GM19025 (cell line): ENCODE data around the gene SCARB1.

Source experiments
- ATAC-seq: cut with Tn5 transposase; IDR thresholded peaks from one replicate; pipeline ENCODE4 v1.9.1; 2021; ENCODE audit warnings: mild to moderate bottlenecking, low read depth, moderate library complexity; ENCODE audit not compliant: unreplicated experiment

SCARB1 gene

DNA sequence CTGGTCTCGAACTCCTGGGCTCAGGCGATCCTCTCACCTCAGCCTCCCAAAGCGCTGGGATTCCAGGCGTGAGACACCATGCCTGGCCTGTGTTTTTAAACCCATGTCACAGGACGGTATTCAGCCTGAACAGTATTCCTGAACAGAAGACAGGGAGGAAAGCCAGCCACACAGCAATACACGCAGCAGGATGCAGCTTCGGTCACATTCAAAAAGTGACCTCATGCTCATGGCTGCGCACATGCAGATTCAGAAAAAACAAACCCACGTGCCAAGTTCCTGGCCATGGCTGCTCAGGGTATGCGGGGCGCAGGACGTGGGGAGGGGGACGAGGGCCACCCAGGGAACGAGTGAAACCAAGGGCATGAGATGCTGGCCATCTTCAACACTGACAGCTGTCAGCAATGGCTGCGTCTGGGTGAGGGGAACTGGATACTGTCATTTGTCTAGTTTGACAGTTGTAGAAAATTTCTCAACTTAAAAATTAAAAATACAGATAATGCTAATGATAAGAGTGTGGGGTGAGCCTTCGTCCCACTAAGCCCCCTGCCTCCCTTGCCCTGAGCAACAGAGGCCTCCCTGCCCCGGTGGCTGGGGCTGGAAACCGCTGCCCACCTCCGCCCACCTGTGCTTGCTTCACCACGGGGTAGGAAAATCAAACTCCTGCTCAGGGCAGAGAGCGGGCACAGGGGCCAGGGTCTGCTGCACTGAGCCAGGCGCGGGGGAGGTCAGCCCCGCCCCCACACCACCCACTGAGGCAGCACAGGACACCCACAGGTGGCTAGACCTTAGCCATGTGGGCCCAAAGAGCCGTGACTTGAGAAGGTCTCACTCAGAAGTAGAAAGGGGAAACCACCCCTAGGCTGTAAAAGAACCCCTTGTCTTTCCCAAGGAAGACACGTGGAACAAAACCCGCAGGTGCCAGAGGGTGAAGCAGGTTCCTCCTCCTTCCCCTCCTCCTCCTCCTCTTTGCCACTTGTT is 84.2 kb downstream of the SCARB1 start:
- ATAC-seq: no peak

DNA sequence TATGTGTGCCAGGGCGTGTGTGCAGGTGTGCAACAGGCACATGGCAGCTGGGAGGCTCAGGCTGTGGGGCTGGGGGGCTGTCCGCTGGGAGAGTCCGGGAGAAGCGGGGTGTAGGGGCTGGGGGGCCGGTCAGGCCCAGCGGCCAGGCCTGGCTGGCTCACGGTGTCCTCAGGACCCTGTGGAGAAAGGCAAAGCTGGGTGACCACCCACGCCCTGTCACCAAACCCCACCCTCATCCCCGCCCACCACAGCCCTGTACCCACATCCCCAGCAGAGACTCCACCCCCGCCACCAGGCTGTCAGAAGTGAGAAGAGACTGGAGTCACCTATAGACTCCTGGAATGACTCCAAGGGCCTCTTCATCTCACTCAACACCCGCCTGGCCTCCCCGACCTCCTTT is 85.3 kb downstream of the SCARB1 start:
- ATAC-seq: no peak

DNA sequence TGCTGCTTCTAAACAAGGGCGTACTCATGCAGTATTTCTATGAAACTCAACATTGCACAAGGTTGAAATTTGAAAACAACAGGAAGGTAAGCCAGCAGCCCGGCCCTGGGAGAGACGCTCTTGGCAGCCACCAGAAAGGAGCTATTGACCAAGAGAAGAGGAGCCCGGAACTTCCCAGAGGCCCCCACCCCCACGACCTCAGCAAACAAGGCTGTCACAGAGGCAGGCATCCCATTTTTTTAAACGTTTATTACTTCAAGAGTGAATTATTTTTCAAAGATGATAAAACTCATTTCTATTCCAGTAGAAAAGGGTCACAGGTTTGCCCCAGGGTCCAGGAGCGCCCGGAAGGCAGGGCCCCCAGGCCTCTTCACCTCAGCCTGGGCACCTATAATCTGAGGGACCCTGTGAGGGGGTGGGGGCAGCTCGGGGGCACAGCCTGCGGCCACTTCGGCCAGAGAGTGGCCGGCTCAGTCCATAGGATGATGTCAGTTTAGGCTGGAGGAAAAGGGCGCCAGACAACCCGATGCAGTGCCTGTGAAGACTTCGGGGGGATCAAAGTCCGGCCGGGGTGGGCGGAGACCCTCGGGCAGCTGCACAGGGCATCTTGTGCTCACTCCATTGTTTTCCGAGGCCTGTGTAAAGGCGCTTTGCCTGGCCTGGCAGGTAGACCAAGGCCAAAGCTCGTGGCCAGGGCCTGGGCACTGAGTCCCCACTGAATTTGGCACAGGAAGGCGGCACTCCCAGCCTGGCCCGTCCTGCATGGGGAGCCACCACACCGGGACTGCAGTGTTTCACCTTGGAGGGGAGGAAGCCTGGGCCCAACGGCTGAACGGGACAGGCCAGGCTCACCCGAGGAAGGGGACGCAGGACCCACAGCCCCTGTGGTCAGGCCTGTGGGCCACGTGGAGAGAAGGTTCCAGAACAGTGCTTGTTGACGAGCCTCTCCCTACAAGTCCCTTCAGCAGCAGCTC is 86.0 kb downstream of the SCARB1 start:
- ATAC-seq: no peak

DNA sequence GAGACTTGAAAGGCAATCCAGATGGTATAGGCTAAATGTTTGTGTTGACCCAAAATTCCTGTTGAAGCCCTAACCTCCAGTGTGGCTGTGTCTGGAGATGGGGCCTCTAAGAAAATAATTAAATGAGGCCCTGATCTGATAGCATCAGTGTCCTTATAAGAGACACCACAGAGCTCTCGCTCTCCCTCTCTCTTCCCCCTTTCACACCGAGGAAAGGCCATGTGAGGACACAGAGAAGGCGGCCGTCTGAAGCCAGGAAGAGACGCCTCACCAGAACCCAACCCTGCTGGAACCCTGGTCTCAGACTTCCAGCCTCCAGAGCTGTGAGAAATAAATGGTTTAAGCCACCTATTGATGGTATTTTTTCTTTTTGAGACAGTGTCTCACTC is 87.5 kb downstream of the SCARB1 start:
- no peak for ATAC-seq

DNA sequence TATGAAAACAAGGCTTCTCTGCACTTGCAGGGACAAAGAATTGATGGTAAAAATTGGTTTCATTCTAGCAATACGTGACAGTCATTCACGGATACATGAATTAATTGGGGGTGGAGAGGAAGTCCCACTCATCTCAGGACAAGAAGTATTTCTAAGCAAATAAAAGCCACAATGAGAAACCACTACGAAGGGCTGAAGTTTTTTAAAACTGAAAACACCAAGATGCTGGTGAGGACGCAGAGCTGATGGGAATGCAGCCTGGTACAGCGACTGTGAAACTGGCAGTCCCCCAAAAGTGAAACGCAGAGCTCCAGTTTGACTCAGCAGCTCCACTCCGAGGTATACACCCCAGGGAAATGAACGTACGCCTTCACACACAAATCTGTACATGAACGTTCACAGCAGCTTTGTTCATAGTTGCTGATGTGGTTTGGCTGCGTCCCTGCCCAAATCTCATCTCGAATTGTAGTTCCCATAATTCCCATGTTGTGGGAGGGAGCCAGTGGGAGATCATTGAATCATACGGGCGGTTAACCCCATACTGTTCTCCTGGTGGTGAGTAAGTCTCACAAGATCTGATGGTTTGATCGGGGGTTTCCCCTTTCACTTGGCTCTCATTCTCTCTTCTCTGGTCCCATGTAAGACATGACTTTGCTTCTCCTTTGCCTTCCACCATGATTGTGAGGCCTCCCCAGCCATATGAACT is 89.0 kb downstream of the SCARB1 start:
- ATAC-seq: peak; percentile 73

DNA sequence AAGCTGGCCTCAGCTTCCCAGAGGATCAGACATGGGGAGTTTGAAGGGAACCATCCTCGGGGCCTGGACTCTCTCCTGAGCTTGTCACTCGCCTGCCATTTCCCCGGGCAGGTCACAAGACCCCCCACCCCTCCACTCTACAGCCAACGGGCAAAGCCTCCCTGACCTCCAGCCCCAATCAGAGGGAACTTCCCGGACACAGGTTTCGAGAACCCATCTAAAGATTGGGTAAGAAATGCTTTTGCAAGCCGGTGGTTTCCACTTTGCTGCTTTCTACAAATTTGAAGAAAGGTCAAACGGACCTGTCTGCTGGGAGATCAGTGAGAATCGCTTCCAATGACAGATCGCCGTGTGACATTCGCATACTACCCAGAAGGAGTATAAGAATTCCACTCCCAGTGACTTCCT is 89.6 kb downstream of the SCARB1 start:
- ATAC-seq: peak; percentile 21

DNA sequence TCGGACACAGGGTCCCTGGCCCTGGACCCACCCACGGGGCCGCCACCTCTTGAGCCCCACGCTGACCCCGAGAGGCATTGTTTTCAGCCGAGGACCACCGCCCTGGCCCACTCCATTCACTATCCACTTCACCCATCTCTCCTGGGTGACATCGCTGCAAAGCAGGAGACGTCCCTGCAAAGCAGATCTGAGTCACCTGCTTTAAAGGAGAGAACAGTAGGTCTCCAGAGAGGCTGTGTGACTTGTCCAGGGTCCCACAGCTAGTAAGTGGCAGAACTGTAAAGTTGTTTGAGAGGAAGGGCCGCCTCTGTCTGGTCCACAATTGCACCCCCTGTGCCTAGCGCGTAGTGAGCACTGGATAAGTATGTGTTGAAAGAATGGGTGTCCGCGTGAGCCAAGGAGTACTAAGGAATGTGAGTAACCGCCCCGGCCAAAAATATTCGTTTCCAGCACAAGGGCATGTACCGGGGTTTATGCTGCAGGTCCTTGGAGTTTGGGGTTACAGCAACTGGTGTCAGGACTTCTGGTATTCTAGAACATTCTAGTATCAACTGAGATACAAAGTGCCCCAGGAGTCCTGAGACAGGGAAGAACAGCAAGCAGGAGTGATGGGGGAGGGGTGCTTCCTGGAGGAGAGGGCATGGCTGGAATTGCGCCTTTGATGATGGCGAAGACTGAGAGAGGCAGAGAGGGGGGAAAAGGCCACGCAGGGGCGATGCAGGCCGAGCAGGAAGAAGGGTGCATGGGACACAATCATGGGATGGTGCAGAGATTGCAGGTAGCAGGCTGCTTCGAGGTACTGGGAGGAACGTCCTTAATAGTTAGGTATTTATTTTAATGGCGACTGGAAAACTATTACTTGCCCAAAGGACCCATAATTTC is 91.1 kb downstream of the SCARB1 start:
- no peak for ATAC-seq

DNA sequence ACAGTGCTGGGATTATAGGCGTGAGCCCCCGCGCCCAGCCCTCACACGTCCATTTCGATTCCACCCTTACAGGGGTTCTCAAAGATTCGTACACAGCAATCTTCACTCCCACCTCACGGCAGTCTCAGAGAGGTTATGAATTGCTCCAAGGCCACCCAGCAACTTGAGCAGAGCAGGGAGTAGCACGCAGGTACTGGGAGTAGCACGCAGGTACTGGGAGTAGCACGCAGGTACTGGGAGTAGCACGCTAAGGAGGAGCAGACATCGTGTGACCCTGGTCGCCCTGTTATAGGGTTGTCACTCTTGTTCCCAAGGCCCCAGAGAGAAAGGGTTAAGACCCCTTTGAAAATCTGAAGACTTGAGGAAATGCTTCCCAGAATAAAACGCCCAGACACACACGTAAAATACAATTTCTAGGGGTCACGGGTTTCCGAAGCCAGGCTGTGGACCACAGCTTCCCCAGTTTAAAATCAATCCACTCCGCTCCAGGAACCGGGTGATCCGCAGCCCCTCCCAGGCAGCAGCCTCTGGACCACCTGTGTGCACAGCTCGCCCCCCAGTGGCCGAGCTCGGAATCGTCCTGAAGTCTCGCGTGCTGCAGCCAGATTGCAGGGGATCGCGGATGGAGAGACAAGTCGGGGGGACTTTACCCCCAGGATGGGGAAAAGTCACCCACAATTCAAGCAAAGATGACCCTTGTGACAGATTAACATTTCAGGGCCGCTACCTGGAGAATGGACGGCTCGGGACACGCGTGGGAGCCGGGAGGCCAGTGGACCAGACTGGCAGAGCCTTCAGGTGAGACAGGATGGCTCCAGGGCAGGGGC is 92.0 kb downstream of the SCARB1 start:
- ATAC-seq: no peak

DNA sequence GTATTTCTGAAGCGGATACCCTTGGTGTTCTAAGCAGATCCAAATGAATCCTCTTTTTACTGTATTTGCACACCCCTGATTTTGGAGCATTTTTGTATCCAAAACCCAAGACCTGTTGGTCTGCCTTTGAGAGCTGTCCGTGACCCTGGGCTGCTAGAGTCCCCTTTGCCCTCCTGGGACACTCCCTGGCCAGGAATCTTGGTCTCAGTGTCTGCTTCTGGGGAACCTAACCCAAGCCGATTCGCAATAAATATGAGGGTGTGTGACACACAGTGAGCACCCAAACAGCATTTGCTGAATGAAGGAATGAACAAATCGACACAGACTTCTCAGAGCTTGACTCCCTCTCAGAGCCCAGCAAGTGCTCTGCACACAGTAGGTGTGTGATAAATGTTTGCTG is 92.9 kb downstream of the SCARB1 start:
- ATAC-seq: no peak

DNA sequence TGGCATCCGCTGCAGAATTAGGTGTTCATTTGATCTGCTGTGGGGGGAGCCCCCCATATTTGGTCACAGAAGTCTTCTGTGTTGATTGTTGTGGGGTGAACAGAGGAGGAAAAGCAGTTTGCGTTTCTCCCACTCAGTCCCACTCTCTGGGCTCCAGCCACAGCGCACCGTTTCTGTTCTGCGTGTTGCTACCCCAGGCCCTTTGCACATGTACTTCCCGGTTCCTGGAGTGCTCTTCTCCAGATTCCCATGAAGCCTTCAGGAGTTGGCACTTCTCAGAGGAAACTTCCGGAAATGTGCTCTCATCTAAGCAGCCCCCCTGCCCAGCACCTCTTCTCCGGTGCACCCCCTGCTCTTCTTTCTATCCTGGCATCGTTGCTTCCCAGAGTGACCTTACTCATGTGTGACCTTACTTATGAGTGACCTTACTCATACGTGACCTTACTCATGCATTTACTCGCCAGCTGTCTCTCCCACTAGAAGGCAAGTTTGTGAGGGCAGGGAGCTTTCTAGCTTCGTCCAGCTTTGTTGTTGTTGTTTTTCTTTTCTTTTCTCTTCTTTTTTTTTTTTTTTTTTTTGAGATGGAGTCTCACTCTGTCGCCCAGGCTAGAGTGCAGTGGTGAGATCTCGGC is 93.7 kb downstream of the SCARB1 start:
- ATAC-seq: no peak

DNA sequence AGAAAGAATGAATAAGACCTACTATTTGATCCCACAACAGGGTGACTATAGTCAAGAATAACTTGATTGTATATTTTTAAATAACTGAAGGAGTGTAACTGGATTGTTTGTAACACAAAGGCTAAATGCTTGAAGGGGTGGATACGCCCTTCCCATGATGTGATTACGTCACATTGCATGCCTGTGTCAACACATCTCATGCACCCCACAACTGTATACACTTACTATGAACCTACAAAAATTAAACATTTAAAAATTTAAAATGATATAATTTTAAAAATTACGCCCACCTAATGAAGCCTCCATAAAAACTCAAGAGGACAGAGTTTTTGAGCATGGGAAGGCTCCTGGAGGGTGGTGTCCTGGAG is 94.5 kb downstream of the SCARB1 start:
- no peak for ATAC-seq

DNA sequence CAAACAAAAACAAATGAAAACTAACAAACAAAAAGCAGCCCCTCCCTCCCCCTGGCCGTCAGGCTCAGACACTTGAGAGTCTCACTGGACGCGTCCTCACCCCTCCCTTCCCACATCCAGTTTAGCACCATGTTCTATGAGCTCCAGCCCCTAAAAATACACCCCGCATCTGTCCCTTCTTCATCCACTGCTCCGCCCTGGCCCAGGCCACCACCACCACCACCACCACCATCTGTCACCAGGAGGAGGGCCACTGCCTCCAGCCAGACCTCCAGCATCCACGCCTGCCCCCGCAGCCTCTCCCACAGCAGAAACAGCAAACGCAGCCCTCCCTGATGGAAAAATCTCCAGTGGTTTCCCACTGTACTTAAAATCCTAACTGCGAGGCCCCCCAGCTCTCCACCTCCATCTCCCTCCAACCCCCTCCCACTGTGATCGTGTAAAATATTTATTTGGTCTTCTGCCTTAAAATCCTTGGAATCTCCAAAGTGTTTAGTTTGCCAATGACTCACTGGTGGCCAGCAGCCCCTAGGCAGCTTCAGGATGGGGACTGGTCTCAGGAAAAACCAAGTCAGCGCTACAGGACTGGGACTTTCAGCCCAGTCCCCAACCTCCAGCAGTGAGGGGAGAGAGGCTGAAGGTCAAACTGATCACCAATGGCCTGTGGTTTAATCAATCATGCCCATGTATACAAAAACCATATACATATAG is 95.1 kb downstream of the SCARB1 start:
- no peak for ATAC-seq

DNA sequence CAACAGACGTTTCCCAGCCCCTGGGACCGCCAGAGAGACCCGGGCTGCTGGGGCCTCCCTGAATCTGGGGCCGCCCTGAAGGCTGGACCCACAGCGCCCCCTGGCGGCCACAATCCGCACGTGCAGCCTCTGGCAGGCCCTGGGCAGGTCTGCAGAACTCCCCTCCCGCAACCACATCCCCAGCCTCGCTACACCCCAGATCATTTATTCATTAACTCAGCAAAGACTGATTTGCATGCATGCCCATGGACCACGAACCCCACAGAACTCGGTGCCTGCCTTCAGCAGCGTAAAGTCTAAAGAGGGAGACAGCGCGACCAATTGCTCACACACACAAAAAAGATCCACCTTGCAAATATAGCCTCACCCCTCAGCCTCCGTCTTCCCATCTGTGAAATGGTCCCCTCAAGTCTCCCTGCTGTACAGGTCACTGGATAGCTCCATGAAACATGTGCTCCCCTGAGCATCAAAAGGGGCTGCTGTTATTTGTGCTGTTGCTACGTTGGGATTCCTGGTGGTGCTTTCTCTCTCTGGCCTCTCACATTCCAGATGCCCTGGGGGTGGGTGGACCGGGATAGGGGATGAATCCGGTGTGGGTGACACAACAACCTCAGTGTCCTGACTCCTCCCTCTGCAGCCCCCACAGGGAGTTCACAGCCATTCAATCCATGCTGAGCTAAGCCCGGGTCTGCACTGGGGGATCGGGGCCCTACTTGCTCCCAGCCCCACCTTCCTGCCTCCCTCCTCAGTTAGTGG is 96.4 kb downstream of the SCARB1 start:
- ATAC-seq: peak; percentile 77

DNA sequence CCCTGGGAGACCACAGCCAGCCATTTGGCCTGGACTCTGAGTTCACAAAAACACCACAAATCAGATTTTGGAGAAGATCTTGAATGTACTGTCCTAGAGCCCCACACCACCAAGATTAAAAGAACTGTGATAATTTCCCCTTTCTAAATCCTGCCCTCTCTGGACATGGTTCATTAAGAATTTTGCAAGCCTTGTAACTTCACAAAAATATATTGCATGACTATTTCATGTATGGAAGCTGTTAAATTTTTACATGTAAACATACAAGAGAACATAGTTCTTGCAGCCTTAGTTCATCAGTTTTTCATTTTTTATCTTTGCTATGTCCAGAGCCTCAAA is 97.0 kb downstream of the SCARB1 start:
- ATAC-seq: no peak

DNA sequence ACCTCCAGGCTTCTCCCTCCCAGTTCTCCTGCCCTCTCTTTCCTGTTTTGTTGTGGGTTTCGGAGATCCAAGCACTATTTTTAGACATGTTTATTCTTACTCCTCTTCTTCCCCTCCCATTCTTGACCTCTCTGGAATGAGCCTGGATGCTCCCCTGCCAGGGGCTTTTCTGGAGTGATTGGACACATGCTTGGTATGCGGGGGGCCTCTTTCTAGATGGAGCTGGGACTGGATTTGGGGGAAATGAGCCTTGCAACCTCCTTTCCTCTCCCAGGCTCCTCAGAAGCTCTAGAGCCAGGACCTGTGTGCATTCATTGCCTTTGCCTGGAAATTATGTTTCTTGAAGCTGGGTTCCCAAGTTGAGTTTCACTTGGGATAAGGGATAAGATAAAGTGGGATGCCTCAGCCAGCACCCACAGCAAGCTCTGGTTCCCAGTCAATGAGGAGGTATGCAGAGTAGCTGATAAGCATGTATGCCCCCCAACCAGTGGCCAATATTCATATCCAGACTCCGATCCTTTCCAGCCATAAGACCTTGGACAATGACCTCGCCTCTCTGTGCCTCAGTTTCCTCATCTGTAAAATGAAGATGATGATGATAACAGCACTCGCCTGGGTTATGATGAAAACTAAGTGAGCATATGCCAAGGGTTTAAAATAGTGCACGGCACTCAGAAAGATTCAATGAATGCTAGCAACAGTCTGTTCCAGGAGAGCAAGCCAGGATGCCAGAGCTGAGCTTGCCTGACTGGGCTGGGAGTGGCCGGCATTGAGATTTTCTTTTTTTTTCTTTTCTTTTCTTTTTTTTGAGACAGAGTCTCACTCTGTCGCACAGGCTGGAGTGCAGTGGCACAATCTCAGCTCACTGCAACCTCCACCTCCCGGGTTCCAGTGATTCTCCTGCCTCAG is 97.8 kb downstream of the SCARB1 start:
- no peak for ATAC-seq

DNA sequence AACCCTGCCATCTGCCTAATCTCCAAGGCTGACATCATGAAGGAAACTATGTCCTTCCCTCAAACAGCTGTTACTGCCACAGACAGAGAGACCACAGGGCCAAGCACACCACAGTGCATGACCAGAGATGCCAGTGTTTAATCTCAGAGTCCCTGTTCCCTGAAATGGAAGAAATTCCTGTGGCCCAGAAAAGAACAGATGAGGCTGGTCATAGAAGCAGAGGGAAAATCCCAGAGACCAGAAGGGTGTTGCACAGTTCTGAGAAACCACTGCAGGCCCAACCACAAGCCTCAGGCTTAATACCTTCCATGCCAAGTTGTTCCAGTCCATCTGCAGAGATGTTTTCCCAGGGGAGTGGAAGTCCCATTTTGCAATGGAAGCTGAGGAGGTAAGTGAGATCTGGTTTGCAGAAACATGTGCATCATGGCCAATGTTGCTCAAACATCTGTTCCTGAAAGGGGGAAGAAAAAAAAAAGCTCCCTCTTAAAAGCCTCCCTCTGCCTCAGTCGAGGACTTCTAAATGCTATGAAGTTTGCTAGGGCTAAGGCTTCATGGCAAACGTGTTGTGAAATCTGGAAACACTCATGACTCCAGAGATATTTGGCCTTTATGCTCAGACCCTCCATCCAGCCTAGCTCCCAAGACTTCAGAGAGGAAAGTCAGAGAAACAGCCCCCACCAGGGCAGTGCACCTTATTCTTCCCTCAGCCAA is 98.6 kb downstream of the SCARB1 start:
- no peak for ATAC-seq
